Peyer's patch (tissue), 4 donors: Measurements from ENCODE around the gene MEX3A. TPM values are rescaled to one million over a fixed set of nuclear protein-coding genes. Genes with fewer than 3 reads are reported as not detected.

Experiments used
- DNase-seq, 3 donors: peaks; one replicate each; pipeline ENCODE4 v3.0.0-alpha.2; 2017 to 2019
- H3K27ac ChIP-seq, 4 donors: fragments of 200-600 bp; sonication (generic); one replicate each; pipeline ENCODE4 v1.5.1; 2016 to 2019
- H3K27me3 ChIP-seq, 2 donors: fragments of 200-600 bp; sonication (generic); one replicate each; pipeline ENCODE4 v1.5.1; 2019
- H3K36me3 ChIP-seq, 3 donors: fragments of 200-600 bp; sonication (generic); one replicate each; pipeline ENCODE4 v1.5.1; 2016 to 2019
- H3K4me1 ChIP-seq, 4 donors: fragments of 200-600 bp; sonication (generic); one replicate each; pipeline ENCODE4 v1.5.1; 2016 to 2019
- H3K4me3 ChIP-seq, 4 donors: fragments of 200-600 bp; sonication (generic); 1 replicate in 3 of 4; 2 replicates in 1 of 4; pipeline ENCODE4 v1.5.1; 2016 to 2019; ENCODE audit warnings: mild to moderate bottlenecking in 1 of 4
- H3K9me3 ChIP-seq, 4 donors: fragments of 200-600 bp; sonication (generic); one replicate each; pipeline ENCODE4 v1.5.1; 2016 to 2019; ENCODE audit warnings: mild to moderate bottlenecking in 1 of 4
- CTCF ChIP-seq, 6 experiments: fragments of 450-650 bp in 4 of 6; fragments of 200-600 bp in 2 of 6; sonication (generic) in 1 of 6; IDR thresholded peaks; one replicate each; pipeline ENCODE4 v1.5.1; 2017 to 2019; ENCODE audit warnings: antibody characterized with exemption in 6 of 6, mild to moderate bottlenecking in 3 of 6, moderate library complexity in 1 of 6
- POLR2A ChIP-seq, 2 donors: fragments of 450-650 bp; IDR thresholded peaks; one replicate each; pipeline ENCODE4 v1.5.1; 2017; ENCODE audit warnings: antibody characterized with exemption in 2 of 2, mild to moderate bottlenecking in 2 of 2, moderate library complexity in 2 of 2
- total RNA-seq, 4 donors: library from RNA; depleted of rRNA; stranded (reverse); fragments of >200 nt; gene quantifications; one replicate each; pipeline ENCODE4 v1.1.0, GENCODE V29; 2016

MEX3A gene
- total RNA-seq, 4 donors from 2014 or later: 0.80 to 2.1 TPM; not detected in 2

GRCh38 chr1:156112276-156113137 is 30.2 kb upstream of the MEX3A start:
- no peak for DNase-seq
- Histone ChIP-seq H3K27ac (peak overlapping the region in 2 of 4 donors; percentile 9 to 97), H3K36me3 (no peaks in the 10 kb centered on the region), H3K4me1 (peaks cover 0 to 18% (median 9%) of the 10 kb centered on the region in 4 donors), H3K27me3 (no peaks in the 10 kb centered on the region), H3K9me3 (no peaks in the 10 kb centered on the region), H3K4me3 (no peak overlapping the region)
- TF ChIP-seq CTCF (IDR thresholded peaks at IDR 0.05): no peak
- TF ChIP-seq POLR2A (IDR thresholded peaks at IDR 0.05): no peak

- Histone ChIP-seq H3K4me1 (peaks cover 0 to 23% (median 9%) of the 10 kb centered on the region in 4 donors), H3K36me3 (no peaks in the 10 kb centered on the region), H3K27ac (peak overlapping the region in 1 of 4 donors; percentile 97), H3K9me3 (no peaks in the 10 kb centered on the region), H3K27me3 (no peaks in the 10 kb centered on the region), H3K4me3 (no peak overlapping the region)
- no peak for DNase-seq
- TF ChIP-seq POLR2A (IDR thresholded peaks at IDR 0.05): no peak
- TF ChIP-seq CTCF (IDR thresholded peaks at IDR 0.05): no peak
Measured at GRCh38 chr1:156111355-156111962, 29.2 kb upstream of the MEX3A start.

- Histone ChIP-seq H3K9me3 (no peaks in the 10 kb centered on the region), H3K27ac (no peak overlapping the region), H3K4me1 (peaks cover 4 to 33% (median 11%) of the 10 kb centered on the region in 4 donors), H3K4me3 (no peak overlapping the region), H3K27me3 (no peaks in the 10 kb centered on the region), H3K36me3 (no peaks in the 10 kb centered on the region)
- TF ChIP-seq CTCF (IDR thresholded peaks at IDR 0.05) (no peak), POLR2A (IDR thresholded peaks at IDR 0.05) (no peak)
- no peak for DNase-seq
Measured at GRCh38 chr1:156110252-156110651, 28.0 kb upstream of the MEX3A start.

GRCh38 chr1:156108664-156109241 is 26.5 kb upstream of the MEX3A start:
- Histone ChIP-seq H3K27ac (no peak overlapping the region), H3K27me3 (no peaks in the 10 kb centered on the region), H3K36me3 (no peaks in the 10 kb centered on the region), H3K4me1 (peaks cover 9 to 41% (median 9%) of the 10 kb centered on the region in 4 donors), H3K9me3 (no peaks in the 10 kb centered on the region), H3K4me3 (no peak overlapping the region)
- TF ChIP-seq CTCF (IDR thresholded peaks at IDR 0.05): no peak
- DNase-seq: no peak

- no peak for DNase-seq
- peaks cover 10 to 42% (median 14%) of the 10 kb centered on the region in 4 donors for H3K4me1 ChIP-seq
- no peaks in the 10 kb centered on the region for H3K36me3 ChIP-seq
- peak overlapping the region in 1 of 4 donors; percentile 10 for H3K27ac ChIP-seq
- H3K9me3 ChIP-seq: no peaks in the 10 kb centered on the region
- no peaks in the 10 kb centered on the region for H3K27me3 ChIP-seq
- TF ChIP-seq CTCF (IDR thresholded peaks at IDR 0.05) (no peak), POLR2A (IDR thresholded peaks at IDR 0.05) (no peak)
- no peak overlapping the region for H3K4me3 ChIP-seq
Measured at GRCh38 chr1:156108057-156108456, 25.8 kb upstream of the MEX3A start.
